Middle frontal gyrus (tissue), 1 donor: ENCODE data around the gene SLC35B1.
A peak's percentile ranks its signal among the peaks of the same experiment; 100 is the strongest.
"Not testable (repeated sequence)": the region's sequence is repeated elsewhere in the genome, so short reads cannot be mapped to it uniquely, and the experiment has no call there.

Experiments used
- DNase-seq: peaks from one replicate; pipeline ENCODE4 v3.0.0-alpha.2; 2015; ENCODE audit warnings: low spot score; ENCODE audit errors: extremely low spot score

The SLC35B1 gene

DNA sequence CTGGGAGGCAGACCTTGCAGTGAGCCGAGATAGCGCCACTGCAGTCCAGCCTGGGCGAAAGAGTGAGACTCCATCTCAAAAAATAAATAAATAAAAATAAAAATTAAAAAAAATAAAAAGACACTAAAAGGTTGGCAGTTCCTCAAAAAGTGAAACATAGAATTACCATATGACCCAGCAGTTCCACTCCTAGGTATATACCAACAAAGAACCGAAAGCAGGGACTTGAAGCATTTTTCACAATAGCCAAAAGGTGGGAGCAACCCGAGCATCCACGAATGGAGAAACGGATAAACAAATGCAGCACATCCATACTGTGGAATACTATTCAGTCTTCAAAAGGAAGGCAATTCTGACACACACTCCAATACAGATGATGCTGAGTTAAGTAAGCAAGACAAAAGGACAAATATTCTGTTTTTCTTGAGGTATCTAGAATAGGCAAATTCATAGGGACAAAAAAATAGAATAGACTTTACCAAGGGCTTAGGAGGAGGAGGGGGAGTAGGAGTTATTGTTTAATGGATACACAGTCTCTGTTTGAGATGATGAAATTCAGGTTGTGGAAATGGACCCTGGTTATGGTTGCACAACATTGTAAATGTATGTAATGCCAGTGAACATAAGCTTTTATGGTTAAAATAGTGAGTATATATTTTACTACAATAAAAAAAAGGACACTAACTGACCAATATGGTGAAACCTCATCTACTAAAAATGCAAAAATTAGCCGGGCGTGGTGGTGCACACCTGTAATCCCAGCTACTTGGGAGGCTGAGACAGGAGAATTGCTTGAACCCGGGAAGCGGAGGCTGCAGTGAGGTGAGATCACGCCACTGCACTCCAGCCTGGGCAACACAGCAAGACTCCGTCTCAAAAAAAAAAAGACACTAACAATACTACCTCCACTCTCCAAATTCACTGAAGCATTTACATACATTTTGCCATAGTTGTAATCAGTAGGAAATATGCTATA, 27.0 kb upstream of the SLC35B1 start:
- DNase-seq, result no peak

- DNase-seq, result no peak
Observed at GRCh38 chr17:49731435-49731831, 23.7 kb upstream of the SLC35B1 start.

GRCh38 chr17:49730785-49731434, 23.1 kb upstream of the SLC35B1 start:
- no peak for DNase-seq

DNA sequence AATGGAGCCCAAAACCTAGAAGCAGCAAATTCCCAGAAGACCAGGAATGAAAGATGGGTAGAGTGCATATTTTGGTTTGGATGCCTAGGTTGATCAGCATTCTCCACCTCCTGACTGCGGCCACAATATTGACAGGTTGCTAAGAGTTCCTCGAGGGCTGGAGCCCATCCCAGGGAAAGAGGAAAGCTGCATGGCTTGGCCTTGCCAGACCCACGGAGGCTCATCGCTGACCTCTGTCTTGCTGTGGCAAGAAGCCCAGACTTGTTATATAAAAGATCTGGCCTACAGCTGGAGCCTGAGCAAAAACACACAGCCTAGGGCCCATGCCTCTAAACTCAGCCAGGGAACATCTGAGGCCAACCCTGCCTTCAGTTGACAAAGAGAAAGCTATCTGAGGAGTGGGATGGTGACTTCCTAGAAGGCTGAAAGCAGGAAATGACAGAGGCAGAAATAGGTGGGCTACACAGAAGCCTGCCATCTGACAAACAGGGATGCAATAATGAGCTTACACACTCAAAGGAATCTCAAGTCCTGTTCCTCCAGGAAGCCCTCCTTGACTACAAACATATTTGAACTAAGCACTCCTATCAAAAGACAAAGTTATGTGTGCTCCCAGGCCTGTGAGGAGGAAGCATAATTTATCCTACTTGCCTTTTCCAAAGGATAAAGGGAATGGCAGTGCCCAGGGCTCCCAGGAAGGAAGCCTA, 22.5 kb upstream of the SLC35B1 start:
- peak; percentile 17 for DNase-seq

DNA sequence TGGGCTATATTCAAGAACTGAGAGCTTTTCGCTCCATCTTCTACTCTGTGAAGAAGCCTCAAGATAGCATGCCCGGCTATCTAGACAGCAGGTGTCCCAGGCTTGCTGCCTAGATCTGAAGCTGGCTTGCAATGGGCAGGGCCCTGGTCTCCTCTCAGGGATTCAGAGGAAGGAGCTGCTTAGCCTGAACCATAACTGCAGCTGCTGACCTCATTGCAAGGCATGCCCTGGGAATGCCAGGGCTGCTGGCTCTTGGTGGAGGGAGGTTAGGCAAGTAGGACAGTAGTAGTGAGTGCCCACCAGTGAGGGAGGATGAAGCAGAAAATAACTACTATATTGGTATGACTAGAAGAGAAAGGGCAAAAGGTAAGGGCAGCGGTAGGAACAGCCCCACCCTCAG, 21.3 kb upstream of the SLC35B1 start:
- DNase-seq, result no peak

GRCh38 chr17:49728425-49728824, 20.7 kb upstream of the SLC35B1 start:
- DNase-seq, result no peak

- no peak for DNase-seq
Observed at GRCh38 chr17:49727380-49727779, 19.6 kb upstream of the SLC35B1 start.

- no peak for DNase-seq
Observed at GRCh38 chr17:49725452-49726130, 17.8 kb upstream of the SLC35B1 start.

DNA sequence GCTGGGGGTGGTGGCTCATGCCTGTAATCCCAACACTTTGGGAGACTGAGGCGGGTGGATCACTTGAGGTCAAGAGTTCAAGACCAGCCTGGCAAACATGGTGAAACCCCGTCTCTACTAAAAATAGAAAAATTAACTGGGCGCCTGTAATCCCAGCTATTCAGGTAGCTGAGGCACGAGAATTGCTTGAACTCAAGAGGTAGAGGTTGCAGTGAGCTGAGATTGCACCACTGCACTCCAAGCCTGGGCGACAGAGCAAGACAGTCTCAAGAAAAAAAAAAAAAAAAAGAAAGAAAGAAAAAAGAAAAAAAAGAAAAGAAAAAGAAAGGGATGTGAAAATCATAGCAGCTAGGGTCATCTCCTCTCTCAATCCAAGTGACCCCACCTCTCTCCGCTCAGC, 16.8 kb upstream of the SLC35B1 start:
- not testable (repeated sequence) for DNase-seq

DNA sequence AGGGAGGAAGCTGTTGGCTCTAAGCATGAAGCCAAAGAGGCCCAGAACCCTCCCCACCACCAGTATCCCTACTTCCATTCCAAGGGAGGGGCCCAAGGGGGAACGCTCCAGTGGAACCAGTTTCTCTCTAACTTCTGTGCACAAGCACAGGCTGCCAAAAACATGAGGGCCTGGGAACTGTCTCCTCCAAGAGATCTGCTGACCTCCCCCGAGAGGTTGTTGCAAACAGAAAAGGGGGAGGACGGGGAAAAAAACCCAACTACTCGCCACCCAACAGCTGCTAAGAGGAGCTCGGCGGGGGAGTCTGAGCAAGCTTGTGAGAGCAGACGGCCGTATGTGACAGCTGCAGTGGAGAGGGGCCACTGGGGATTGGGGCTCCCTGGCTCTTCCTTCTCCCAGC, 15.7 kb upstream of the SLC35B1 start:
- DNase-seq, result no peak

GRCh38 chr17:49722066-49722465, 14.3 kb upstream of the SLC35B1 start:
- no peak for DNase-seq

GRCh38 chr17:49717371-49717861, 9.7 kb upstream of the SLC35B1 start:
- no peak for DNase-seq

DNA sequence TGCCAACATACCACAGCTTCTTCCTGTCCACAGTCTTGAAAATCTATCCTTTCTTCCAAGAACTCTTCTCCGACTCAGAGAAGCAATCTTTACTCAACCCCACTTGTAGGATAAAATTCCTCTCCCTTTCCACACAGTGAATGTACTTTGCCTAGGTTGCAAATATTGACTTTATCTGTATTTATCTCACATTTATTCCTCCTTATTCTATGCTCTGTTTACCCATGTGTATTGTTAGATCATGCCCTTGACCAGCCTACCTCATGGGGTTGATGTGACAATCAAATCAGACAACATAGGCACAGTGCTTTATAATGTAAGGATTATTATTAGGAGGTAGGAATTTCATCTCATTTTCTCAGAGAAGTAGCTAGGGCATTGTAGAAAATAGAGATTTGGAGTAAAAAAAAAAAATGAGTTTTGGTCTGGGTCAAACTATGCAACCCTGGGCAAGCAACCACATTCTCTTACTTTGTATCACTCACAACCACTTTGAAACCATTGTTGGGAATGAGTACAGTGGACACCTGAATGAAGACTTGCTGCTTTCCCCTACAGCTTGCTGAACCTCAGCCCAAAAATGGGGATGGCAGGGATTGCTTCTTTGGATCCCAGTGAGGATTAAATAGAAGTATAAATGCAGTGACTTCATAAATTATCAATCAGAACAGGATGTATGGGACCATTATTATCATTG, 9.1 kb upstream of the SLC35B1 start:
- DNase-seq, result no peak

DNA sequence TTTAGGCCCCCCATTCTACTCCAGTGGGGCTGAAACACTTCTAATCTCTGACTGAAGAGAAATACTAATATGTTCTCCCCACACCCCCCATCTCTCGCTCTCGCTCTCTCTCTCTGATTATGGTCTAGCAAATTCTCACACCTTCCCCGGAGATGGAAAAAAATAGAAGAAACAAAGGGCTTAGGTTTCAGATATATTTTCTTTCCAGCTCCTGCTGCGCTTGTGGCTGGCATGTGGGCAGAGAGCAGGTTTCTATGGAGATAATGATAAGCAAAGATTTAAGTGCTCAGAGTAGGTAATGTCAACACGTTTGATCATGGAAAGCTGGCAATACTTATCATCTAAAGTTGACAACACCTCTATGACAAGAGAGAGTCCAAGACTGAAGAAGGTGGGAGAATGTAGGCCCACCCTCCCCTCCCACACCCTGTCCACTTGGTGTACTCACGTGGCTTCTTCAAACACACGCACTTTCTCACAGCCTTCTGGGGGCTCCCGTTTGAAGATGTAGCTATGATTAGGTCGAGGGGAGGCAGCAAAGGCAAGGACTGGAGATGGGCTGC, 8.0 kb upstream of the SLC35B1 start:
- DNase-seq, result peak; percentile 18

DNA sequence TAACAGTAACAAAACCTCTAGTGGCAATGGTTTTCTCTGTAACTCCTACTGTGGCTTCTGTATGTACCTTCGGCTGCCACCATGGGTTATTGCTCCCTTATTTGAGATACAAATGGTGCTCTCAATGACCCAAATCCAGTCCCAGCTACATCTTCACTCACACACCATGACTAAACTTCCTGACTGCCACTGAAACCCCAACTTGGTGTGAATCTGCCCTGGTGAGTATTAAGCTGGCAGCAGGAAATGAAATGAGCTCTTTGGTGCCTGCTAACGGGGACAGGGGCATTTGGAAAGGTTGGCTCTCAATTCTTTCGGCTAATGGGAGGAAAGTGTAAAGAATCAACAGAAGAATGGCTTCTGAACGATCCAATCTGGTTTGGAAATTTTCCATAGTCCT, 7.5 kb upstream of the SLC35B1 start:
- no peak for DNase-seq

GRCh38 chr17:49708515-49709183, 885 bp upstream of the SLC35B1 start:
- DNase-seq, result no peak

DNA sequence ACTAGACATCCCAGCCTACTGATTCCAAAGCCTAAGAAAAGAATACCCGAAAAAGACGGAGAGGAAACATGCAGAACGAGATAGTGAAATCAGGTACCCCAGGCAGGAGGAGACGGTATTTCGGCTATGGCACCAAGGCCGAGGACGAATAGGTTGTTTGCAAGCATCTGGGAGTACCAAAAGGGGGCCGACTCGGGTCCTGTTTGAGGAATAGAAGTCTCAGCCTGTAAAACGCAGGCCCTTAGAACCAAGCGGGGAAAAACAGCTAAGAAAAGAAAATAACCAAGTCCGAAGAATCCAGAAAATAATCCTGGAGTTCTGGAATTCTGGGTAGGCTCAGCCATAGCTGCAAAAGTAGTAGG, 537 bp downstream of the SLC35B1 start:
- no peak for DNase-seq

- no peak for DNase-seq
Observed at GRCh38 chr17:49705254-49705653, 2.5 kb downstream of the SLC35B1 start.

DNA sequence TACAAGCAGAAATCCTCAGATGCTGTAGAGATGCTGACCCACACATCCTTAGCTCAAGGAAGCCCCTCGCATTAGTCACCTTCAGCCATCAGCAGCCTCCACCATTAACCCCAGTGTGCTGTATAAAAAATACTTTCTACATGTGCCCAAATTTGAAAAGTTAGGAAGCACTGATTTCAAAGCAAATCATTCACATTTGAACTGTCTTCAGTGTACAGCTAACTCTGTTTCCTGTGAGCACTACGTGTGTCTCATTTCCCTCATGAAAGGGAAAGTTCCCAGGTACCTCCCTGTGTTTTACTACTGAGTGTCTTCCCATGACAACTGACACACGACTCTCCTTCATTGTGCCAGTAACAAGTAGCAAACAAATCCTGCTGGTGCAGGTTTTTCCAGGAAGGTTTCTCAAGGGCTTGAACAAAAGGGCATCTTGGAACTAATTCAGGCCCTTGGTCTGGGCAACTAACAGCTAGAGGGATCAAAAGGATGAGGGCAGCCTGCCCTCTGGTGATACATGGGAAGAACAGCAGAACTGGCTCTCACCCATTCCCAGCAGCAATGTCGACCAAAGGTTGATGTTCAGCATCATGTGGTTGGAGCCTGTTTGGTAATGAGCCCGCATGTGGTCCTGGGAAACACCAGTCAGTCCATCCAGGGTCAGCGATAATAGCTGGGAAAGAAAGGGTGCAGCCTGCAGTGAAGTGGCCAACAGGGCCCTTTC, 4.0 kb downstream of the SLC35B1 start:
- no peak for DNase-seq
